OCI-LY3 (cell line): Measurements from ENCODE around the gene EFNA4.

Experiments
- EZH2phosphoT487 ChIP-seq: fragments of 200-600 bp; shearing (Covaris generic); IDR thresholded peaks from 2 replicates; pipeline ENCODE4 v1.6.1; 2018; ENCODE audit warnings: antibody characterized with exemption, mixed run types, low read depth
- TF ChIP-seq, protein P1 (sequence below): fragments of 200-600, 300-600 bp; sonication (generic); IDR thresholded peaks from 2 replicates; pipeline ENCODE4 v1.5.1; 2014; ENCODE audit warnings: antibody characterized with exemption, low read length, low read depth

DNA sequence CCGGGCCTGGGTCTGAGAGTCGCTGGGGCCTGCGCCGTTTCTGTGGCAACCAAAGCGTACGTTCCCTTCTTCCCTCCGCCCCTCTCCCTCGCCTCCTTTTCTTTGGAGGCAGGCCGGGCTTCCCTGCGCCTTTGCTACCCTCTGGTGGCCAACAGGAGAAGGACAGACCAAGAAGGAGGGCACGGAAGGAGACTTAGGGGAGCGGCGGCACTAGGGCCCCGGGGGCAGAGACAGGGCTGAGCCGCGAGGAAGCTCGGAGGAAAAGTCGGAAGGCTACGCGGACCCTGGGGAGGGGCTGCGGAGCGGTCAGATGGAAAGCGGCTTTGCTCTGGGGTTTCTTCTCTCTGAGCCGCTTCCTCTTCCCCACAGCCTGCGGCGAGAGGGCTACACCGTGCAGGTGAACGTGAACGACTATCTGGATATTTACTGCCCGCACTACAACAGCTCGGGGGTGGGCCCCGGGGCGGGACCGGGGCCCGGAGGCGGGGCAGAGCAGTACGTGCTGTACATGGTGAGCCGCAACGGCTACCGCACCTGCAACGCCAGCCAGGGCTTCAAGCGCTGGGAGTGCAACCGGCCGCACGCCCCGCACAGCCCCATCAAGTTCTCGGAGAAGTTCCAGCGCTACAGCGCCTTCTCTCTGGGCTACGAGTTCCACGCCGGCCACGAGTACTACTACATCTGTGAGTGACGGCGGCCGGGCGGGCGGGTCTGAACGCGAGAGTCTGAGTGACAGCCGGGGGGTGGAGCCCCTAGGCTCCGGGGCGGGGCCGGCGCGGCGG lies 21.4 kb downstream of the EFNA4 start:
- TF ChIP-seq, protein P1, sequence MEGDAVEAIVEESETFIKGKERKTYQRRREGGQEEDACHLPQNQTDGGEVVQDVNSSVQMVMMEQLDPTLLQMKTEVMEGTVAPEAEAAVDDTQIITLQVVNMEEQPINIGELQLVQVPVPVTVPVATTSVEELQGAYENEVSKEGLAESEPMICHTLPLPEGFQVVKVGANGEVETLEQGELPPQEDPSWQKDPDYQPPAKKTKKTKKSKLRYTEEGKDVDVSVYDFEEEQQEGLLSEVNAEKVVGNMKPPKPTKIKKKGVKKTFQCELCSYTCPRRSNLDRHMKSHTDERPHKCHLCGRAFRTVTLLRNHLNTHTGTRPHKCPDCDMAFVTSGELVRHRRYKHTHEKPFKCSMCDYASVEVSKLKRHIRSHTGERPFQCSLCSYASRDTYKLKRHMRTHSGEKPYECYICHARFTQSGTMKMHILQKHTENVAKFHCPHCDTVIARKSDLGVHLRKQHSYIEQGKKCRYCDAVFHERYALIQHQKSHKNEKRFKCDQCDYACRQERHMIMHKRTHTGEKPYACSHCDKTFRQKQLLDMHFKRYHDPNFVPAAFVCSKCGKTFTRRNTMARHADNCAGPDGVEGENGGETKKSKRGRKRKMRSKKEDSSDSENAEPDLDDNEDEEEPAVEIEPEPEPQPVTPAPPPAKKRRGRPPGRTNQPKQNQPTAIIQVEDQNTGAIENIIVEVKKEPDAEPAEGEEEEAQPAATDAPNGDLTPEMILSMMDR = peak; percentile 75
- TF ChIP-seq EZH2phosphoT487 = no peak
